Left ventricle myocardium inferior (tissue), 1 donor: ENCODE results near the gene AUTS2. TPM values are rescaled to one million over a fixed set of nuclear protein-coding genes. Genes with fewer than 3 reads are reported as not detected.

Experiments used
- DNase-seq: peaks from one replicate; pipeline ENCODE4 v3.0.0-alpha.2; 2020
- H3K27ac ChIP-seq: fragments of 200-600 bp; replicated peaks from 2 replicates; pipeline ENCODE4 v1.8.0; 2021
- H3K27me3 ChIP-seq: fragments of 200-600 bp; 2 replicates; pipeline ENCODE4 v1.8.0; 2021; ENCODE audit warnings: low read depth
- H3K36me3 ChIP-seq: fragments of 200-600 bp; 2 replicates; pipeline ENCODE4 v1.8.0; 2021
- H3K4me1 ChIP-seq: fragments of 200-600 bp; 2 replicates; pipeline ENCODE4 v1.8.0; 2021
- H3K4me3 ChIP-seq: fragments of 200-600 bp; 2 replicates; pipeline ENCODE4 v1.8.0; 2021; ENCODE audit warnings: mild to moderate bottlenecking, moderate library complexity
- H3K9me3 ChIP-seq: fragments of 200-600 bp; replicated peaks from 2 replicates; pipeline ENCODE4 v1.8.0; 2021
- CTCF ChIP-seq: fragments of 200-600 bp; IDR thresholded peaks from 2 replicates; pipeline ENCODE4 v1.8.0; 2021; ENCODE audit warnings: antibody characterized with exemption, mild to moderate bottlenecking, borderline replicate concordance
- intact Hi-C: fragments of 100-400 bp; cut with micrococcal nuclease; formaldehyde crosslinking; loops from one replicate; pipeline ENCODE4 v1.11.0; 2022
- total RNA-seq: library from RNA; stranded (reverse); fragmentation: NEBNext Ultra II Directional; extraction: Animal tissue kit (Norgen Biotek cat#: 25700); gene quantifications from one replicate; pipeline ENCODE4 v1.2.1, GENCODE V29; 2021
- donor health status: DM: no; HTN: yes; CAD: no; lungs with severe emphysema.

The AUTS2 gene
- total RNA-seq, 1 donor from 2014 or later, result 10.5 TPM

GRCh38 chr7:70669854-70670253 lies 1071.6 kb downstream of the AUTS2 start:
- no peaks in the 10 kb centered on the region for H3K27me3 ChIP-seq
- intact Hi-C loops, result no loop called here
- H3K4me1 ChIP-seq, result peaks cover 20% of the 10 kb centered on the region
- no peak overlapping the region for H3K27ac ChIP-seq
- DNase-seq, result no peak
- no peak for TF ChIP-seq CTCF
- no peaks in the 10 kb centered on the region for H3K9me3 ChIP-seq
- no peaks in the 10 kb centered on the region for H3K36me3 ChIP-seq
- no peak overlapping the region for H3K4me3 ChIP-seq

- Histone ChIP-seq H3K36me3 (no peaks in the 10 kb centered on the region), H3K27ac (no peak overlapping the region), H3K4me1 (peaks cover 20% of the 10 kb centered on the region), H3K27me3 (no peaks in the 10 kb centered on the region), H3K4me3 (no peak overlapping the region), H3K9me3 (no peaks in the 10 kb centered on the region)
- TF ChIP-seq CTCF, result no peak
- intact Hi-C loops, result no loop called here
- DNase-seq, result no peak
These were observed 1072.0 kb downstream of the AUTS2 start for GRCh38 chr7:70670288-70670687.

GRCh38 chr7:70673778-70674570 lies 1075.7 kb downstream of the AUTS2 start:
- H3K9me3 ChIP-seq, result no peaks in the 10 kb centered on the region
- no peaks in the 10 kb centered on the region for H3K4me1 ChIP-seq
- no peak overlapping the region for H3K4me3 ChIP-seq
- intact Hi-C loops, result no loop called here
- H3K36me3 ChIP-seq, result no peaks in the 10 kb centered on the region
- no peak for TF ChIP-seq CTCF
- H3K27me3 ChIP-seq, result no peaks in the 10 kb centered on the region
- no peak overlapping the region for H3K27ac ChIP-seq
- no peak for DNase-seq

GRCh38 chr7:70674571-70675010 lies 1076.3 kb downstream of the AUTS2 start:
- no peak overlapping the region for H3K27ac ChIP-seq
- TF ChIP-seq CTCF, result no peak
- no peaks in the 10 kb centered on the region for H3K4me1 ChIP-seq
- no peaks in the 10 kb centered on the region for H3K9me3 ChIP-seq
- H3K4me3 ChIP-seq, result no peak overlapping the region
- no peaks in the 10 kb centered on the region for H3K27me3 ChIP-seq
- DNase-seq, result no peak
- no peaks in the 10 kb centered on the region for H3K36me3 ChIP-seq
- intact Hi-C loops, result no loop called here

- no peak overlapping the region for H3K27ac ChIP-seq
- no peaks in the 10 kb centered on the region for H3K9me3 ChIP-seq
- no peak overlapping the region for H3K4me3 ChIP-seq
- no peak for DNase-seq
- no peaks in the 10 kb centered on the region for H3K36me3 ChIP-seq
- no peaks in the 10 kb centered on the region for H3K4me1 ChIP-seq
- intact Hi-C loops, result no loop called here
- no peaks in the 10 kb centered on the region for H3K27me3 ChIP-seq
- TF ChIP-seq CTCF, result no peak
These were observed 1078.0 kb downstream of the AUTS2 start for GRCh38 chr7:70676243-70676642.
